Measurements from ENCODE around the gene ANP32E.
A peak's percentile ranks its signal among the peaks of the same experiment; 100 is the strongest.

ANP32E gene

GRCh38 chr1:150235852-150236613, at the start of gene ANP32E:
ANP32E (minus strand) TSS chr1:150236112; CDS start chr1:150235786, 326 bp downstream.
- DNase-seq (ENCODE audit: low read depth), result peak; percentile 99
- TF ChIP-seq CTCF (IDR thresholded peaks at IDR 0.05; ENCODE audit: insufficient read depth, low read depth, low read length, missing control alignments), result peak; percentile 6
- H3K4me3 ChIP-seq (ENCODE audit: low read depth, low read length), result peak within 1 kb of the TSS; percentile 98

- no peak overlapping the region for H3K4me3 ChIP-seq (ENCODE audit: low read depth, low read length)
- no peak for DNase-seq (ENCODE audit: low read depth)
- no peak for TF ChIP-seq CTCF (IDR thresholded peaks at IDR 0.05; ENCODE audit: insufficient read depth, low read depth, low read length, missing control alignments)
These were observed 47.3 kb upstream of the ANP32E start for GRCh38 chr1:150283260-150283659.

- TF ChIP-seq CTCF (IDR thresholded peaks at IDR 0.05; ENCODE audit: insufficient read depth, low read depth, low read length, missing control alignments), result no peak
- no peak for DNase-seq (ENCODE audit: low read depth)
- H3K4me3 ChIP-seq (ENCODE audit: low read depth, low read length), result peak overlapping the region; percentile 33
These were observed 46.6 kb upstream of the ANP32E start for GRCh38 chr1:150282558-150282958.

GRCh38 chr1:150281758-150282557, 46.0 kb upstream of the ANP32E start, which contains the start of gene CIART:
CIART (plus strand) TSS chr1:150282554; CDS start chr1:150283268, 714 bp downstream.
- H3K4me3 ChIP-seq (ENCODE audit: low read depth, low read length), result peak within 1 kb of the TSS; percentile 45
- no peak for TF ChIP-seq CTCF (IDR thresholded peaks at IDR 0.05; ENCODE audit: insufficient read depth, low read depth, low read length, missing control alignments)
- DNase-seq (ENCODE audit: low read depth), result peak; percentile 85

GRCh38 chr1:150281221-150281757, 45.4 kb upstream of the ANP32E start:
- peak; percentile 72 for DNase-seq (ENCODE audit: low read depth)
- TF ChIP-seq CTCF (IDR thresholded peaks at IDR 0.05; ENCODE audit: insufficient read depth, low read depth, low read length, missing control alignments), result peak; percentile 48
- peak overlapping the region; percentile 45 for H3K4me3 ChIP-seq (ENCODE audit: low read depth, low read length)

GRCh38 chr1:150280138-150280707, 44.3 kb upstream of the ANP32E start:
- no peak overlapping the region for H3K4me3 ChIP-seq (ENCODE audit: low read depth, low read length)
- no peak for TF ChIP-seq CTCF (IDR thresholded peaks at IDR 0.05; ENCODE audit: insufficient read depth, low read depth, low read length, missing control alignments)
- DNase-seq (ENCODE audit: low read depth), result no peak

Measured in GM12865 (cell line).